GM18505 (cell line): Measurements from ENCODE around the gene CASZ1.

Experiments used
- ATAC-seq: cut with Tn5 transposase; IDR thresholded peaks from one replicate; pipeline ENCODE4 v1.9.1; 2021; ENCODE audit not compliant: unreplicated experiment
- POLR2A ChIP-seq: IDR thresholded peaks from 4 replicates; pipeline ENCODE4 v1.6.1; 2011; ENCODE audit warnings: borderline replicate concordance; ENCODE audit not compliant: insufficient read depth, insufficient read length; ENCODE audit errors: extremely low read depth

Gene CASZ1

GRCh38 chr1:10782491-10783244 lies 13.8 kb downstream of the CASZ1 start:
- no peak for ATAC-seq
- TF ChIP-seq POLR2A = no peak

GRCh38 chr1:10781137-10781536 lies 15.3 kb downstream of the CASZ1 start:
- TF ChIP-seq POLR2A = no peak
- no peak for ATAC-seq

- no peak for TF ChIP-seq POLR2A
- no peak for ATAC-seq
Measured at GRCh38 chr1:10779841-10780240, 16.6 kb downstream of the CASZ1 start.

- TF ChIP-seq POLR2A = no peak
- no peak for ATAC-seq
Measured at GRCh38 chr1:10779201-10779600, 17.2 kb downstream of the CASZ1 start.

GRCh38 chr1:10778640-10779039 lies 17.8 kb downstream of the CASZ1 start:
- no peak for ATAC-seq

GRCh38 chr1:10777749-10778574 lies 18.5 kb downstream of the CASZ1 start:
- ATAC-seq = no peak
- no peak for TF ChIP-seq POLR2A

More at GRCh38 chr1:10778640-10779039, 17.8 kb downstream of the CASZ1 start:
- no peak for TF ChIP-seq POLR2A

- ATAC-seq = no peak
- TF ChIP-seq POLR2A = no peak
Measured at GRCh38 chr1:10776190-10776905, 20.1 kb downstream of the CASZ1 start.

- TF ChIP-seq POLR2A = no peak
- ATAC-seq = no peak
Measured at GRCh38 chr1:10775763-10776162, 20.7 kb downstream of the CASZ1 start.

- ATAC-seq = no peak
Measured at GRCh38 chr1:10774615-10775310, 21.7 kb downstream of the CASZ1 start.

GRCh38 chr1:10773851-10774614 lies 22.4 kb downstream of the CASZ1 start:
- TF ChIP-seq POLR2A = no peak
- no peak for ATAC-seq

More at GRCh38 chr1:10774615-10775310, 21.7 kb downstream of the CASZ1 start:
- no peak for TF ChIP-seq POLR2A

- ATAC-seq = no peak
- no peak for TF ChIP-seq POLR2A
Measured at GRCh38 chr1:10773376-10773775, 23.1 kb downstream of the CASZ1 start.

GRCh38 chr1:10772711-10773110 lies 23.7 kb downstream of the CASZ1 start:
- ATAC-seq = no peak
- no peak for TF ChIP-seq POLR2A
